Measurements from ENCODE around the gene DLG2.

DNA sequence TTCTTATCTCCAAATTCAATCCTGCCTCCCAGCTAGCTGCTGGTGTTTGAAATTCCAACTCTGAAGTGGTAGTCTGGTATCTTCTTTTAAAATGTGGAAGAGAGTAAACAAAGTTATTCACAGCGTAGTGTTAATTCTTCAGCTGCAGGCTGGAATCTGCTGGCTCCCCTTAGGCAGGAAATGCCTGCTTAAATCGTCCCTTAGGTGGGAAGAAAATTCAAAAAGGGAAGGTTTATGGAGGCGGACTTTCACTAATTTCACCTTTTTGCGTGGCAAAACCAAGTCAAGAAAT, 1901.9 kb downstream of the DLG2 start:
- TF ChIP-seq, protein P1, sequence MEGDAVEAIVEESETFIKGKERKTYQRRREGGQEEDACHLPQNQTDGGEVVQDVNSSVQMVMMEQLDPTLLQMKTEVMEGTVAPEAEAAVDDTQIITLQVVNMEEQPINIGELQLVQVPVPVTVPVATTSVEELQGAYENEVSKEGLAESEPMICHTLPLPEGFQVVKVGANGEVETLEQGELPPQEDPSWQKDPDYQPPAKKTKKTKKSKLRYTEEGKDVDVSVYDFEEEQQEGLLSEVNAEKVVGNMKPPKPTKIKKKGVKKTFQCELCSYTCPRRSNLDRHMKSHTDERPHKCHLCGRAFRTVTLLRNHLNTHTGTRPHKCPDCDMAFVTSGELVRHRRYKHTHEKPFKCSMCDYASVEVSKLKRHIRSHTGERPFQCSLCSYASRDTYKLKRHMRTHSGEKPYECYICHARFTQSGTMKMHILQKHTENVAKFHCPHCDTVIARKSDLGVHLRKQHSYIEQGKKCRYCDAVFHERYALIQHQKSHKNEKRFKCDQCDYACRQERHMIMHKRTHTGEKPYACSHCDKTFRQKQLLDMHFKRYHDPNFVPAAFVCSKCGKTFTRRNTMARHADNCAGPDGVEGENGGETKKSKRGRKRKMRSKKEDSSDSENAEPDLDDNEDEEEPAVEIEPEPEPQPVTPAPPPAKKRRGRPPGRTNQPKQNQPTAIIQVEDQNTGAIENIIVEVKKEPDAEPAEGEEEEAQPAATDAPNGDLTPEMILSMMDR (IDR thresholded peaks at IDR 0.05): no peak
- TF ChIP-seq POLR2A (IDR thresholded peaks at IDR 0.05): no peak
